ENCODE results near the gene CDH12. TPM values are rescaled to one million over a fixed set of nuclear protein-coding genes. Genes with fewer than 3 reads are reported as not detected.

Gene CDH12
- total RNA-seq, 5 donors from 2014 or later (not counting 1 experiment from before 2014, with no cell fraction given) = not detected

GRCh38 chr5:22079566-22079965 is 773.6 kb downstream of the CDH12 start:
- peaks cover 2 to 14% (median 4%) of the 10 kb centered on the region in 3 donors for H3K9me3 Mint-ChIP-seq
- H3K36me3 Mint-ChIP-seq = no peaks in the 10 kb centered on the region
- H3K4me1 ChIP-seq (ENCODE audit: control insufficient read depth in 1 of 2, extremely low read depth in 1 of 2, insufficient read depth in 2 of 2, low read length in 2 of 2) = no peaks in the 10 kb centered on the region
- H3K27ac Mint-ChIP-seq = no peak overlapping the region
- no peak for ATAC-seq (replicated peaks in 1 of 4)
- no peak overlapping the region for H3K27ac ChIP-seq (ENCODE audit: low read length)
- H3K9me3 ChIP-seq = no peaks in the 10 kb centered on the region
- no peak overlapping the region for H3K4me3 ChIP-seq (ENCODE audit: control insufficient read depth in 1 of 2, extremely low read depth in 1 of 2, low read length in 1 of 2)
- no peak overlapping the region for H3K4me3 Mint-ChIP-seq
- H3K4me1 Mint-ChIP-seq = no peaks in the 10 kb centered on the region
- ChIA-PET CTCF (no interaction called here), POLR2A (no interaction called here)
- DNase-seq = no peak
- H3K36me3 ChIP-seq (ENCODE audit: control insufficient read depth in 2 of 2, extremely low read depth in 1 of 2, insufficient read depth in 1 of 2, low read length in 1 of 2) = no peaks in the 10 kb centered on the region
- no peaks in the 10 kb centered on the region for H3K27me3 Mint-ChIP-seq
- 33% methylated on average over 1 of the region's 3 CpGs for WGBS (ENCODE audit: insufficient coverage)
- no peaks in the 10 kb centered on the region for H3K27me3 ChIP-seq (replicated peaks in 1 of 2; ENCODE audit: control insufficient read depth in 2 of 2, extremely low read depth in 1 of 2, insufficient read depth in 2 of 2, low read length in 1 of 2)

GRCh38 chr5:22079002-22079401 is 774.1 kb downstream of the CDH12 start:
- ATAC-seq (replicated peaks in 1 of 4) (no peak), DNase-seq (no peak)
- Mint-ChIP-seq H3K36me3 (no peaks in the 10 kb centered on the region), H3K27ac (no peak overlapping the region), H3K4me3 (no peak overlapping the region), H3K4me1 (no peaks in the 10 kb centered on the region), H3K9me3 (peaks cover 0 to 19% (median 4%) of the 10 kb centered on the region in 3 donors), H3K27me3 (no peaks in the 10 kb centered on the region)
- ChIA-PET CTCF (no interaction called here), POLR2A (no interaction called here)
- Histone ChIP-seq H3K4me3 (ENCODE audit: control insufficient read depth in 1 of 2, extremely low read depth in 1 of 2, low read length in 1 of 2) (no peak overlapping the region), H3K27me3 (replicated peaks in 1 of 2; ENCODE audit: control insufficient read depth in 2 of 2, extremely low read depth in 1 of 2, insufficient read depth in 2 of 2, low read length in 1 of 2) (no peaks in the 10 kb centered on the region), H3K4me1 (ENCODE audit: control insufficient read depth in 1 of 2, extremely low read depth in 1 of 2, insufficient read depth in 2 of 2, low read length in 2 of 2) (no peaks in the 10 kb centered on the region), H3K36me3 (ENCODE audit: control insufficient read depth in 2 of 2, extremely low read depth in 1 of 2, insufficient read depth in 1 of 2, low read length in 1 of 2) (no peaks in the 10 kb centered on the region), H3K9me3 (no peaks in the 10 kb centered on the region), H3K27ac (ENCODE audit: low read length) (no peak overlapping the region)

DNA sequence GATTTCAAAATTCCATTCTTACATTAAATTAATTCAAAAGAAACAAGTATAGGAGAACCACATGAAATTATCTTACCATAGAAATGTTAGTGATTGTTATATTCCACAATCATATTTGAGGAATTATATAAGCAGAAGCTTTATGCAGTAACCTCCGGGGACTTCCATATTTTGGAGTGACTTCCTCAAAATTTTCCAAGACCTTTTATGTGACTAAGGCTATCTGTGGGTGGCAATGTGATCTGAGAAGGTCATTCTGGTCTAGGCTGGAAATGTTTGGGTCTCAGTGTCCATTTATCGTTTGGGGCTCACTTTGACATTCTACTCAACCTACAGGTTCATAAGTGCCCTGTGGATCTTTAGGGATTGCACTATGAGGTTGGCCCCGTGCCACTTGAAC is 776.6 kb downstream of the CDH12 start:
- H3K4me3 Mint-ChIP-seq = no peak overlapping the region
- no peaks in the 10 kb centered on the region for H3K36me3 Mint-ChIP-seq
- POLR2A ChIA-PET = no interaction called here
- H3K27me3 Mint-ChIP-seq = no peaks in the 10 kb centered on the region
- H3K27ac ChIP-seq (ENCODE audit: low read length) = no peak overlapping the region
- H3K36me3 ChIP-seq (ENCODE audit: control insufficient read depth in 2 of 2, extremely low read depth in 1 of 2, insufficient read depth in 1 of 2, low read length in 1 of 2) = no peaks in the 10 kb centered on the region
- no peak overlapping the region for H3K27ac Mint-ChIP-seq
- CTCF ChIA-PET = no interaction called here
- H3K4me3 ChIP-seq (ENCODE audit: control insufficient read depth in 1 of 2, extremely low read depth in 1 of 2, low read length in 1 of 2) = no peak overlapping the region
- H3K27me3 ChIP-seq (replicated peaks in 1 of 2; ENCODE audit: control insufficient read depth in 2 of 2, extremely low read depth in 1 of 2, insufficient read depth in 2 of 2, low read length in 1 of 2) = no peaks in the 10 kb centered on the region
- WGBS (ENCODE audit: insufficient coverage) = 67% methylated on average over 1 of the region's 3 CpGs
- H3K9me3 ChIP-seq = no peaks in the 10 kb centered on the region
- H3K4me1 Mint-ChIP-seq = no peaks in the 10 kb centered on the region
- peaks cover 5 to 20% (median 6%) of the 10 kb centered on the region in 3 donors for H3K9me3 Mint-ChIP-seq
- DNase-seq (no peak), ATAC-seq (replicated peaks in 1 of 4) (no peak)
- H3K4me1 ChIP-seq (ENCODE audit: control insufficient read depth in 1 of 2, extremely low read depth in 1 of 2, insufficient read depth in 2 of 2, low read length in 2 of 2) = no peaks in the 10 kb centered on the region

GRCh38 chr5:22070186-22070728 is 782.9 kb downstream of the CDH12 start:
- Histone ChIP-seq H3K4me1 (ENCODE audit: control insufficient read depth in 1 of 2, extremely low read depth in 1 of 2, insufficient read depth in 2 of 2, low read length in 2 of 2) (no peaks in the 10 kb centered on the region), H3K4me3 (ENCODE audit: control insufficient read depth in 1 of 2, extremely low read depth in 1 of 2, low read length in 1 of 2) (no peak overlapping the region), H3K9me3 (no peaks in the 10 kb centered on the region), H3K36me3 (ENCODE audit: control insufficient read depth in 2 of 2, extremely low read depth in 1 of 2, insufficient read depth in 1 of 2, low read length in 1 of 2) (no peaks in the 10 kb centered on the region), H3K27me3 (replicated peaks in 1 of 2; ENCODE audit: control insufficient read depth in 2 of 2, extremely low read depth in 1 of 2, insufficient read depth in 2 of 2, low read length in 1 of 2) (no peaks in the 10 kb centered on the region), H3K27ac (ENCODE audit: low read length) (no peak overlapping the region)
- no peak for ATAC-seq (replicated peaks in 1 of 4)
- H3K27me3 Mint-ChIP-seq = no peaks in the 10 kb centered on the region
- H3K4me1 Mint-ChIP-seq = no peaks in the 10 kb centered on the region
- peaks cover 10 to 32% (median 18%) of the 10 kb centered on the region in 3 donors for H3K9me3 Mint-ChIP-seq
- no peaks in the 10 kb centered on the region for H3K36me3 Mint-ChIP-seq
- CTCF ChIA-PET = no interaction called here
- WGBS (ENCODE audit: insufficient coverage) = 75% methylated on average over 1 of the region's 3 CpGs
- H3K4me3 Mint-ChIP-seq = no peak overlapping the region
- POLR2A ChIA-PET = no interaction called here
- H3K27ac Mint-ChIP-seq = no peak overlapping the region
- no peak for DNase-seq

- POLR2A ChIA-PET = no interaction called here
- Mint-ChIP-seq H3K4me1 (no peaks in the 10 kb centered on the region), H3K27ac (no peak overlapping the region), H3K4me3 (no peak overlapping the region), H3K36me3 (no peaks in the 10 kb centered on the region), H3K9me3 (peaks cover 5 to 24% (median 20%) of the 10 kb centered on the region in 3 donors), H3K27me3 (no peaks in the 10 kb centered on the region)
- WGBS (ENCODE audit: insufficient coverage) = 85% methylated on average over 3 of the region's 4 CpGs
- DNase-seq = no peak
- CTCF ChIA-PET = no interaction called here
- H3K36me3 ChIP-seq (ENCODE audit: control insufficient read depth in 2 of 2, extremely low read depth in 1 of 2, insufficient read depth in 1 of 2, low read length in 1 of 2) = no peaks in the 10 kb centered on the region
- H3K27me3 ChIP-seq (replicated peaks in 1 of 2; ENCODE audit: control insufficient read depth in 2 of 2, extremely low read depth in 1 of 2, insufficient read depth in 2 of 2, low read length in 1 of 2) = no peaks in the 10 kb centered on the region
- no peaks in the 10 kb centered on the region for H3K4me1 ChIP-seq (ENCODE audit: control insufficient read depth in 1 of 2, extremely low read depth in 1 of 2, insufficient read depth in 2 of 2, low read length in 2 of 2)
- no peaks in the 10 kb centered on the region for H3K9me3 ChIP-seq
- no peak overlapping the region for H3K4me3 ChIP-seq (ENCODE audit: control insufficient read depth in 1 of 2, extremely low read depth in 1 of 2, low read length in 1 of 2)
- ATAC-seq (replicated peaks in 1 of 4) = no peak
- no peak overlapping the region for H3K27ac ChIP-seq (ENCODE audit: low read length)
Observed at GRCh38 chr5:22063717-22064116, 789.4 kb downstream of the CDH12 start.

GRCh38 chr5:22058620-22059019 is 794.5 kb downstream of the CDH12 start:
- WGBS (ENCODE audit: insufficient coverage) = no CpG with 5 or more reads among the region's 1 CpG
- H3K4me3 Mint-ChIP-seq = no peak overlapping the region
- no peak overlapping the region for H3K4me3 ChIP-seq (ENCODE audit: control insufficient read depth in 1 of 2, extremely low read depth in 1 of 2, low read length in 1 of 2)
- no peaks in the 10 kb centered on the region for H3K36me3 Mint-ChIP-seq
- H3K4me1 ChIP-seq (ENCODE audit: control insufficient read depth in 1 of 2, extremely low read depth in 1 of 2, insufficient read depth in 2 of 2, low read length in 2 of 2) = no peaks in the 10 kb centered on the region
- no peak for DNase-seq
- H3K36me3 ChIP-seq (ENCODE audit: control insufficient read depth in 2 of 2, extremely low read depth in 1 of 2, insufficient read depth in 1 of 2, low read length in 1 of 2) = no peaks in the 10 kb centered on the region
- H3K27me3 Mint-ChIP-seq = no peaks in the 10 kb centered on the region
- H3K27me3 ChIP-seq (replicated peaks in 1 of 2; ENCODE audit: control insufficient read depth in 2 of 2, extremely low read depth in 1 of 2, insufficient read depth in 2 of 2, low read length in 1 of 2) = no peaks in the 10 kb centered on the region
- POLR2A ChIA-PET = no interaction called here
- H3K27ac Mint-ChIP-seq = no peak overlapping the region
- no peak overlapping the region for H3K27ac ChIP-seq (ENCODE audit: low read length)
- CTCF ChIA-PET = no interaction called here
- H3K4me1 Mint-ChIP-seq = no peaks in the 10 kb centered on the region
- ATAC-seq (replicated peaks in 1 of 4) = no peak
- H3K9me3 ChIP-seq = no peaks in the 10 kb centered on the region
- peaks cover 0 to 23% (median 12%) of the 10 kb centered on the region in 3 donors for H3K9me3 Mint-ChIP-seq

GRCh38 chr5:22057012-22057411 is 796.1 kb downstream of the CDH12 start:
- no peak overlapping the region for H3K27ac ChIP-seq (ENCODE audit: low read length)
- no peaks in the 10 kb centered on the region for H3K4me1 ChIP-seq (ENCODE audit: control insufficient read depth in 1 of 2, extremely low read depth in 1 of 2, insufficient read depth in 2 of 2, low read length in 2 of 2)
- ATAC-seq (replicated peaks in 1 of 4) (no peak), DNase-seq (no peak)
- Mint-ChIP-seq H3K9me3 (peaks cover 3 to 13% (median 12%) of the 10 kb centered on the region in 3 donors), H3K27ac (no peak overlapping the region), H3K27me3 (no peaks in the 10 kb centered on the region), H3K4me3 (no peak overlapping the region), H3K4me1 (no peaks in the 10 kb centered on the region), H3K36me3 (no peaks in the 10 kb centered on the region)
- no peaks in the 10 kb centered on the region for H3K9me3 ChIP-seq
- H3K36me3 ChIP-seq (ENCODE audit: control insufficient read depth in 2 of 2, extremely low read depth in 1 of 2, insufficient read depth in 1 of 2, low read length in 1 of 2) = no peaks in the 10 kb centered on the region
- no peaks in the 10 kb centered on the region for H3K27me3 ChIP-seq (replicated peaks in 1 of 2; ENCODE audit: control insufficient read depth in 2 of 2, extremely low read depth in 1 of 2, insufficient read depth in 2 of 2, low read length in 1 of 2)
- H3K4me3 ChIP-seq (ENCODE audit: control insufficient read depth in 1 of 2, extremely low read depth in 1 of 2, low read length in 1 of 2) = no peak overlapping the region
- ChIA-PET CTCF (no interaction called here), POLR2A (no interaction called here)

All from T-cell (primary cell).